ENCODE measurements around the gene FBLN2. TPM values are rescaled to one million over a fixed set of nuclear protein-coding genes. Genes with fewer than 3 reads are reported as not detected.

Gene FBLN2
- total and polyA plus RNA-seq, 10 of the 15 experiments (the other 5 are each of a cell fraction or from before 2014, with no cell fraction given): 0.03 to 0.41 (median 0.12) TPM; not detected in 2

DNA sequence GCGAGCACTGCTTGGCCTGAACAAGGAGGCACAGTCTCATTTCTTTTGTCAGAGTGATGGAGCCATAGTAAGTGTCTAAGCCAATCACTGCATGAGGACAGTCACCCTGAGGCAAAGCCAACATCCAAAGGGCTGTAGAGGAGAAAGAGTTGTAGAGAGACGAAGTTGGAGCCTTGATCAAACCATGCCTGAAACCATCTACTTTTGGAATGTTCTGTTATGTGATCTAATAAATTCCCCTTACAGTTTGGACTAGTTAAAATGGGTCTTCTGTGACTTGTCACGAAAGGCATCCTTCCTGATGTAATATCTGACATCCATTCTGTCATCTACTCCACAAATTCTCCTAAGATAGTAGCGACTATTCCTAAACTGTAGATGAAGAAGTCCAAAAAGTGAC lies 128.3 kb downstream of the FBLN2 start (continued):
- TF ChIP-seq, protein P1, sequence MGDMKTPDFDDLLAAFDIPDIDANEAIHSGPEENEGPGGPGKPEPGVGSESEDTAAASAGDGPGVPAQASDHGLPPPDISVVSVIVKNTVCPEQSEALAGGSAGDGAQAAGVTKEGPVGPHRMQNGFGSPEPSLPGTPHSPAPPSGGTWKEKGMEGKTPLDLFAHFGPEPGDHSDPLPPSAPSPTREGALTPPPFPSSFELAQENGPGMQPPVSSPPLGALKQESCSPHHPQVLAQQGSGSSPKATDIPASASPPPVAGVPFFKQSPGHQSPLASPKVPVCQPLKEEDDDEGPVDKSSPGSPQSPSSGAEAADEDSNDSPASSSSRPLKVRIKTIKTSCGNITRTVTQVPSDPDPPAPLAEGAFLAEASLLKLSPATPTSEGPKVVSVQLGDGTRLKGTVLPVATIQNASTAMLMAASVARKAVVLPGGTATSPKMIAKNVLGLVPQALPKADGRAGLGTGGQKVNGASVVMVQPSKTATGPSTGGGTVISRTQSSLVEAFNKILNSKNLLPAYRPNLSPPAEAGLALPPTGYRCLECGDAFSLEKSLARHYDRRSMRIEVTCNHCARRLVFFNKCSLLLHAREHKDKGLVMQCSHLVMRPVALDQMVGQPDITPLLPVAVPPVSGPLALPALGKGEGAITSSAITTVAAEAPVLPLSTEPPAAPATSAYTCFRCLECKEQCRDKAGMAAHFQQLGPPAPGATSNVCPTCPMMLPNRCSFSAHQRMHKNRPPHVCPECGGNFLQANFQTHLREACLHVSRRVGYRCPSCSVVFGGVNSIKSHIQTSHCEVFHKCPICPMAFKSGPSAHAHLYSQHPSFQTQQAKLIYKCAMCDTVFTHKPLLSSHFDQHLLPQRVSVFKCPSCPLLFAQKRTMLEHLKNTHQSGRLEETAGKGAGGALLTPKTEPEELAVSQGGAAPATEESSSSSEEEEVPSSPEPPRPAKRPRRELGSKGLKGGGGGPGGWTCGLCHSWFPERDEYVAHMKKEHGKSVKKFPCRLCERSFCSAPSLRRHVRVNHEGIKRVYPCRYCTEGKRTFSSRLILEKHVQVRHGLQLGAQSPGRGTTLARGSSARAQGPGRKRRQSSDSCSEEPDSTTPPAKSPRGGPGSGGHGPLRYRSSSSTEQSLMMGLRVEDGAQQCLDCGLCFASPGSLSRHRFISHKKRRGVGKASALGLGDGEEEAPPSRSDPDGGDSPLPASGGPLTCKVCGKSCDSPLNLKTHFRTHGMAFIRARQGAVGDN (IDR thresholded peaks at IDR 0.05): no peak
- TF ChIP-seq, protein P2, sequence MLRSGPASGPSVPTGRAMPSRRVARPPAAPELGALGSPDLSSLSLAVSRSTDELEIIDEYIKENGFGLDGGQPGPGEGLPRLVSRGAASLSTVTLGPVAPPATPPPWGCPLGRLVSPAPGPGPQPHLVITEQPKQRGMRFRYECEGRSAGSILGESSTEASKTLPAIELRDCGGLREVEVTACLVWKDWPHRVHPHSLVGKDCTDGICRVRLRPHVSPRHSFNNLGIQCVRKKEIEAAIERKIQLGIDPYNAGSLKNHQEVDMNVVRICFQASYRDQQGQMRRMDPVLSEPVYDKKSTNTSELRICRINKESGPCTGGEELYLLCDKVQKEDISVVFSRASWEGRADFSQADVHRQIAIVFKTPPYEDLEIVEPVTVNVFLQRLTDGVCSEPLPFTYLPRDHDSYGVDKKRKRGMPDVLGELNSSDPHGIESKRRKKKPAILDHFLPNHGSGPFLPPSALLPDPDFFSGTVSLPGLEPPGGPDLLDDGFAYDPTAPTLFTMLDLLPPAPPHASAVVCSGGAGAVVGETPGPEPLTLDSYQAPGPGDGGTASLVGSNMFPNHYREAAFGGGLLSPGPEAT (IDR thresholded peaks at IDR 0.05; ENCODE audit: low read depth): no peak
- no peak for TF ChIP-seq BACH1 (IDR thresholded peaks at IDR 0.05; ENCODE audit: borderline replicate concordance)
- TF ChIP-seq RCOR1 (conservative IDR thresholded peaks at IDR 0.05; ENCODE audit: low read depth, low read length): no peak
- TF ChIP-seq CREB1 (IDR thresholded peaks at IDR 0.05; ENCODE audit: low read depth): no peak

DNA sequence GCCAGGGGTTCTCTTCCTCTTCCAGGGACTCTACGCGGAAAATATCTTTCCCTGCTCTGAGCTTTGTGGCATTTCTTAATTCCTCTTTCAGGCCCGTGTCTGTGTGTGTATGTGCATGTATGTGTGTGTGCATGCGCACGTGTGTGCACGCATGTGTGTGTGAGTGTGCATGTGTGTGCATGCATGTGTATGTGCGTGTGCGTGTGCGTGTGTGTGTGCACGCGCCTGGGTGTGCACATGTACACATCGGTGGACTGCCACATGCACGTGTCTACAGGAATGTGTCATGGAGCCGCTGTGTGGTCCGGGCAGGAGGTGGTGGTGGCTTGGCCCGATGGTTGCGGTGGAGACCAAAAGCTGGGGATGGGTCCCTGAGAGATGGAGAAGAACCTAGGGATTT lies 133.0 kb downstream of the FBLN2 start:
- Histone ChIP-seq H3K9me3 (replicated peaks; ENCODE audit: control insufficient read depth, insufficient read depth, low read length) (no peaks in the 10 kb centered on the region), H3K27me3 (replicated peaks in 1 of 2; ENCODE audit: control insufficient read depth in 2 of 2, insufficient read depth in 2 of 2, low read length in 1 of 2) (0 out of 4 replicates have a peak, but pooled peaks cover 0 to 2% of the 10 kb centered on the region in 2 experiments), H4K20me1 (ENCODE audit: control insufficient read depth, insufficient read depth) (no peaks in the 10 kb centered on the region), H3K79me2 (ENCODE audit: control insufficient read depth, insufficient read depth, low read length) (no peaks in the 10 kb centered on the region), H3K4me1 (ENCODE audit: control insufficient read depth, insufficient read depth, low read length) (no peaks in the 10 kb centered on the region), H3K36me3 (ENCODE audit: control insufficient read depth in 2 of 2, insufficient read depth in 2 of 2, low read length in 1 of 2) (no peaks in the 10 kb centered on the region), H3K4me3 (no peak overlapping the region), H3K9ac (ENCODE audit: control insufficient read depth, insufficient read depth, low read length) (no peak overlapping the region), H3K4me2 (ENCODE audit: control insufficient read depth, insufficient read depth) (no peak overlapping the region), H3K27ac (ENCODE audit: control insufficient read depth, insufficient read depth) (no peak overlapping the region), H2AFZ (ENCODE audit: control insufficient read depth, low read depth, low read length) (no peak overlapping the region)
- in situ Hi-C loops (cut with MboI): no loop called here
- RAD21 ChIA-PET (ENCODE audit: unreplicated experiment): no interaction called here
- intact Hi-C loops (cut with micrococcal nuclease; ENCODE audit: unreplicated experiment): no loop called here
- SMC1A ChIA-PET (ENCODE audit: uncharacterized antibody, unreplicated experiment): no interaction called here
- DNase-seq (ENCODE audit: low read depth, low spot score) (no peak), FAIRE-seq (no peak), ATAC-seq (no peak)
- TF ChIP-seq, protein P3, sequence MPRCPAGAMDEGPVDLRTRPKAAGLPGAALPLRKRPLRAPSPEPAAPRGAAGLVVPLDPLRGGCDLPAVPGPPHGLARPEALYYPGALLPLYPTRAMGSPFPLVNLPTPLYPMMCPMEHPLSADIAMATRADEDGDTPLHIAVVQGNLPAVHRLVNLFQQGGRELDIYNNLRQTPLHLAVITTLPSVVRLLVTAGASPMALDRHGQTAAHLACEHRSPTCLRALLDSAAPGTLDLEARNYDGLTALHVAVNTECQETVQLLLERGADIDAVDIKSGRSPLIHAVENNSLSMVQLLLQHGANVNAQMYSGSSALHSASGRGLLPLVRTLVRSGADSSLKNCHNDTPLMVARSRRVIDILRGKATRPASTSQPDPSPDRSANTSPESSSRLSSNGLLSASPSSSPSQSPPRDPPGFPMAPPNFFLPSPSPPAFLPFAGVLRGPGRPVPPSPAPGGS (IDR thresholded peaks at IDR 0.05; ENCODE audit: borderline replicate concordance, insufficient read depth, low read depth, low read length, poor library complexity, severe bottlenecking): peak; percentile 88
- peak; percentile 54; the same call in 1 of the 2 replicates for TF ChIP-seq TCF3 (IDR thresholded peaks at IDR 0.05; ENCODE audit: borderline replicate concordance, insufficient read depth, low read depth, low read length)
- no peak for TF ChIP-seq ATF7 (IDR thresholded peaks at IDR 0.05; ENCODE audit: low read depth)
- CTCF ChIA-PET: no interaction called here
- WGBS (ENCODE audit: insufficient coverage, insufficient replicate concordance, low lambda C conversion rate, missing lambda C conversion rate): 58% methylated on average over 17 of the region's 17 CpGs
- no TSS peak for BruUV-seq (replicated peaks)
- POLR2A ChIA-PET: no interaction called here

Data from GM12878 (cell line).